Measurements from ENCODE around the gene GPC1.

GRCh38 chr2:240428245-240428644 lies 7.2 kb upstream of the GPC1 start:
- TF ChIP-seq YY1 (tag by site-specific recombination; IDR thresholded peaks at IDR 0.05) (no peak), ZNF121 (tag by site-specific recombination; IDR thresholded peaks at IDR 0.05) (no peak), ZNF521 (tag by site-specific recombination; IDR thresholded peaks at IDR 0.05) (no peak), ZBTB7A (tag by site-specific recombination; IDR thresholded peaks at IDR 0.05; ENCODE audit: low read depth) (no peak), CTCF (tag by site-specific recombination; IDR thresholded peaks at IDR 0.05) (no peak), ZNF324 (tag by site-specific recombination; IDR thresholded peaks at IDR 0.05) (no peak), ZNF626 (tag by site-specific recombination; IDR thresholded peaks at IDR 0.05) (no peak), ZFP3 (tag by site-specific recombination; IDR thresholded peaks at IDR 0.05; ENCODE audit: low read depth) (no peak), BCL6B (tag by site-specific recombination; IDR thresholded peaks at IDR 0.05) (no peak), PRDM2 (tag by site-specific recombination; IDR thresholded peaks at IDR 0.05; ENCODE audit: borderline replicate concordance) (no peak), REST (tag by site-specific recombination; IDR thresholded peaks at IDR 0.05) (no peak), ZNF558 (tag by site-specific recombination; IDR thresholded peaks at IDR 0.05) (no peak)

Measured in HEK293 (cell line).